Karpas-422 (cell line): ENCODE results near the gene SLC6A6. TPM values are rescaled to one million over a fixed set of nuclear protein-coding genes. Genes with fewer than 3 reads are reported as not detected.

Experiments used
- DNase-seq: peaks from one replicate; pipeline ENCODE4 v3.0.0-alpha.2; 2015
- H2AFZ ChIP-seq: fragments of 200-600 bp; sonication (generic); 2 replicates; pipeline ENCODE4 v1.6.1; 2014; ENCODE audit warnings: antibody characterized with exemption, low read length, mixed read lengths
- H3K27ac ChIP-seq: fragments of 200-600 bp; sonication (generic); 2 replicates; pipeline ENCODE4 v1.5.1; 2014; ENCODE audit warnings: mild to moderate bottlenecking, low read length, moderate library complexity
- H3K27me3 ChIP-seq: fragments of 200-600 bp; sonication (generic); 2 replicates; pipeline ENCODE4 v1.6.1; 2014; ENCODE audit warnings: low read length, mixed read lengths
- H3K36me3 ChIP-seq: fragments of 200-600 bp; sonication (generic); 2 replicates; pipeline ENCODE4 v1.6.1; 2014; ENCODE audit warnings: low read length, mixed read lengths; ENCODE audit not compliant: insufficient read depth
- H3K4me1 ChIP-seq: fragments of 200-600 bp; sonication (generic); 2 replicates; pipeline ENCODE4 v1.6.1; 2014; ENCODE audit warnings: mild to moderate bottlenecking, low read length, mixed read lengths
- H3K4me2 ChIP-seq: fragments of 200-600 bp; sonication (generic); 2 replicates; pipeline ENCODE4 v1.6.1; 2014; ENCODE audit warnings: low read length, low read depth, mild to moderate bottlenecking; ENCODE audit not compliant: poor library complexity, severe bottlenecking
- H3K4me3 ChIP-seq: fragments of 200-600 bp; sonication (generic); 2 replicates; pipeline ENCODE4 v1.5.1; 2014; ENCODE audit warnings: mild to moderate bottlenecking, antibody characterized with exemption, low read length, mixed read lengths
- H3K79me2 ChIP-seq: fragments of 200-600 bp; sonication (generic); 2 replicates; pipeline ENCODE4 v1.6.1; 2014; ENCODE audit warnings: mild to moderate bottlenecking, low read length, mixed read lengths
- H3K9ac ChIP-seq: fragments of 200-600 bp; sonication (generic); 2 replicates; pipeline ENCODE4 v1.6.0; 2014; ENCODE audit warnings: low read length
- H3K9me2 ChIP-seq: fragments of 200-600 bp; sonication (generic), shearing (Covaris generic); replicated peaks from 2 replicates; pipeline ENCODE4 v1.6.0; 2014; ENCODE audit warnings: mild to moderate bottlenecking, low read length, moderate library complexity; ENCODE audit not compliant: insufficient read depth
- H3K9me3 ChIP-seq: fragments of 300-700, 200-600 bp; sonication (generic); 2 replicates; pipeline ENCODE4 v1.6.1; 2014; ENCODE audit warnings: low read length, mixed read lengths
- H4K20me1 ChIP-seq: fragments of 200-600 bp; sonication (generic); 2 replicates; pipeline ENCODE4 v1.6.1; 2014; ENCODE audit warnings: mild to moderate bottlenecking, antibody characterized with exemption, low read length, low read depth; ENCODE audit not compliant: insufficient read depth
- total RNA-seq: library from RNA; depleted of rRNA; stranded (reverse); fragments of >200 nt; shearing (Covaris generic); gene quantifications from 2 replicates; pipeline ENCODE4 v1.2.3, GENCODE V29; 2014; ENCODE audit warnings: low replicate concordance

The SLC6A6 gene
- total RNA-seq, 1 experiment from 2014 or later = 30.2 TPM

DNA sequence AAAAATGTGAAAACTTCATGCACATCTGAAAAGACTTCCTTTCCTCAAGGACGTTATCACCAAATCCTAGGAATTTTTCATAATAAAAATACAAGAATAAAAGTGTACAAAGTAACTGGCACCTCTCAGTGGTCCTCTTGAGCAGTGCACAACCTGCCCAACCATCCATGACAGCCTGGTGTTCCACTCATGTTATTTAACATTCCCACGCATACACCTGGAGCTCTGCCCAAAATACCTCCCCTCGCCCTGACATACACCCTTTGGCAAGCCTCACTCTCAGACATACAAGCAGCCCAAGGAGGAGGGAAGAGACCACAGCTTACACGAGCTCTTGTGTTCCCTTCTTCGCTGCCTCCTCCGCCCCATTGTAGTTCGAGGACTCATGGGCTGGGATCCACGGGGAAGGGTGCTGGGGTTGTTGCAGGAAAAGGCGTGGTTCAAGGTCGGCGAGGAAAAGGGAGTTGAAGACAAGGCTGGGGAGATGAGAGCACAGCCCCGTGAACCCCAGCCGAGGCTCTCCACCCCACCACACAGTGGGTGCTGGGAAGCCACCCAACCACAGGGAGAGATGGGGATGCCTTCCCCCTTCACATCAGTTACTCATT, 114.4 kb downstream of the SLC6A6 start:
- Histone ChIP-seq H3K9ac (no peak overlapping the region), H3K27me3 (no peaks in the 10 kb centered on the region), H2AFZ (no peak overlapping the region), H3K4me1 (no peaks in the 10 kb centered on the region), H4K20me1 (no peaks in the 10 kb centered on the region), H3K36me3 (no peaks in the 10 kb centered on the region), H3K9me2 (no peaks in the 10 kb centered on the region), H3K4me3 (no peak overlapping the region), H3K79me2 (no peaks in the 10 kb centered on the region), H3K4me2 (no peak overlapping the region), H3K27ac (no peak overlapping the region), H3K9me3 (no peaks in the 10 kb centered on the region)
- DNase-seq = no peak

DNA sequence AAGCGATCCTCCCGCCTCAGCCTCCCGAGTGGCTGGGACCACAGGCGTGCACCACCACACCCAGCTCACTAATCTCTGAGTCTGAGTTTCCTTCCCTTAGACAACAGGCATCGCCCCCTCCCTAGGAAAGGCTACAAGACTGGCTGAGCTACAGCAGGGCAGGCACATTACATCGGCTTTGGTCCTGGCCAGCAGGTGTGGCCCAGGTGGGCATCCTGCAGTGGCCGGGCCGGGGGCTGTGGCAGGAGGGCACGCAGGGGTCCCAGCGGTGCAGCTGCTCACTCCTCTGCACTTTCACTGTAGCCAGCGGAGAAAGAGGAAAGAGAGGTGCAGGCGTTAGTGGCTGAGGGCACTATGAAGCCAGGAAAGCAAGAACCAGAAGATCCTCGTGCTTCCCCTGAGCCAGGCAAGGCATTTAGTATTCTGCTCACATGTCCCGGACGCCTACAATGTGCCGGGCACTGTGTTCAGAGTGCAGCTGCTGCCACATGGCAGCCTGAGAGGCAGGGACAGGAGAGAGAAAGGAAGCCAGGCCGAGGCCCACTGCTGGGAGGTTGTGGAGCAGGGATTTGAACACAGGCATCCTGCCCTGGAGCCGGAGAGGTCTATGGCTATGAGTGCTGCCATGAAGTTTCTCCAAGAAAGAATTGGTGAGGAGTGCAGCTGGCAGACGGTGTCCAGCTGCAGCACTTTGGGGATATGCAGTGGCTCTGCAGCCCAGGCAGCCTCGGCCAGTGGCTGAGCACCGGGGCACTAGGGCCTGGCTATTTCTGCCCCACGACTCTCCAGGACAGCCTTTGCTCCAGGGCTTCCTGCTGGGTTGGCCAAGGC, 115.4 kb downstream of the SLC6A6 start:
- Histone ChIP-seq H2AFZ (no peak overlapping the region), H3K36me3 (no peaks in the 10 kb centered on the region), H3K4me1 (no peaks in the 10 kb centered on the region), H3K79me2 (no peaks in the 10 kb centered on the region), H3K4me3 (no peak overlapping the region), H3K9me2 (no peaks in the 10 kb centered on the region), H3K27me3 (no peaks in the 10 kb centered on the region), H3K4me2 (no peak overlapping the region), H3K9ac (no peak overlapping the region), H4K20me1 (no peaks in the 10 kb centered on the region), H3K9me3 (no peaks in the 10 kb centered on the region), H3K27ac (no peak overlapping the region)
- DNase-seq = no peak

DNA sequence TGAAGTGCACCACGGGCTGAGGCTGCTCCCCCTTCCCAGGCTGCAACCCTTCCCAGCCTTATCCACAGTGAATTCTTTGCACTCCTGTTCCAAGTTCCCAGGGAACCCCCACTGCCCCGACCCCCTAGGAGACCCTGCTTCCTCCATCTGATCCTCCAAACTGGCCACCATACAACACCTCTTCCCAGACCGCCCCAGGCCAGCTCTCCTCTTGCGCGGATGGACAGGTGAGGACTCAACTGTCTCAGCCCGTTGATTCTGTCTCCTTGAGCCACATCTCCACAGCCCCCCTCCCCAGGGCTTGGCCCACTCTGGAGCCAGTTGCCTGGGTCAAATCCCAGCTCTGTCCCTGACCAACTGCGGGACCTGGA, 116.0 kb downstream of the SLC6A6 start:
- Histone ChIP-seq H3K27me3 (no peaks in the 10 kb centered on the region), H3K36me3 (no peaks in the 10 kb centered on the region), H3K9me2 (no peaks in the 10 kb centered on the region), H3K9ac (no peak overlapping the region), H3K4me3 (no peak overlapping the region), H3K4me2 (no peak overlapping the region), H3K9me3 (no peaks in the 10 kb centered on the region), H3K79me2 (no peaks in the 10 kb centered on the region), H4K20me1 (no peaks in the 10 kb centered on the region), H3K27ac (no peak overlapping the region), H3K4me1 (no peaks in the 10 kb centered on the region), H2AFZ (no peak overlapping the region)
- DNase-seq = no peak

DNA sequence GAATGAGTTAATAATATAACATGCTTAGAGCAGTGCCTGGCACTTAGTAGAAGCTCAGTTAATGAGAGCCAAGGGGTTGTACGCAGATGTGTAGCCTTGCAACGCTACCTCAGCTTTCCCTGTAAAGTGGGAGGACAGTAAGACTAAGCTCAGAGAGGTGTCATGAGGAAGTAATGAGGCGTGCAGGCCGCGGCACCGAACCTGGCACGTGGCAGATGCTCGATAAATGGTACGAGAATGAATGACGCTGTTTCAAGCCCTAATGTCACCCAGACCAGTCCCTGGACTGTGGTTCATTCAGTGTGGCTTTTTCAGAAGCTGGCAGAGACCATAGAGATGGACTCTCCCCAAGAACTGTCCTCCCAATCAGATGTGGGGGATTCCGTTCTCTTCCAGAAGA, 116.5 kb downstream of the SLC6A6 start:
- no peak overlapping the region for H3K4me2 ChIP-seq
- no peaks in the 10 kb centered on the region for H3K36me3 ChIP-seq
- no peaks in the 10 kb centered on the region for H4K20me1 ChIP-seq
- no peak overlapping the region for H3K9ac ChIP-seq
- no peaks in the 10 kb centered on the region for H3K27me3 ChIP-seq
- no peaks in the 10 kb centered on the region for H3K79me2 ChIP-seq
- H3K27ac ChIP-seq = no peak overlapping the region
- H2AFZ ChIP-seq = no peak overlapping the region
- no peak overlapping the region for H3K4me3 ChIP-seq
- no peak for DNase-seq
- H3K9me2 ChIP-seq = no peaks in the 10 kb centered on the region
- no peaks in the 10 kb centered on the region for H3K9me3 ChIP-seq
- no peaks in the 10 kb centered on the region for H3K4me1 ChIP-seq

DNA sequence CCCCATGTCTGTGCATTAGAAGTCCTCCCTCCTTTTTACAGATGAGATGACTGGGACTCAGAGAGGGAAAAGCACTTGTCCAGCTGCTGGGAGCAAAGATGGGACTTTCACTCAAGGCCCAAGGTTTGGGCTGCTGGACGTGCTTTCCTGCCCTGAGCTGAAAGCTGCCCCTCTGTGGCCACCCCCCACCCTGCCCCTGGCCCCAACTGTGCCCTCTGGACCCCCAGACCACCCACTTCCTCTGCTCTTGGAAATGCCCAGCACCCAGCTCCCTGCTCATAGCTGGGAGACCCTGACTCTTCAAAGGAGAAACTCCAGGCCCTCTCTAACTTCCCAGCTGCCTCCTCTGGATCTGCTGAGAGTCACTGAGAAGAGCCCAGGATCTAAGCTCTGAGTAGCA, 117.0 kb downstream of the SLC6A6 start:
- Histone ChIP-seq H3K9me2 (no peaks in the 10 kb centered on the region), H3K4me1 (no peaks in the 10 kb centered on the region), H3K79me2 (no peaks in the 10 kb centered on the region), H3K4me2 (no peak overlapping the region), H3K27ac (no peak overlapping the region), H3K9ac (no peak overlapping the region), H4K20me1 (no peaks in the 10 kb centered on the region), H3K36me3 (no peaks in the 10 kb centered on the region), H3K27me3 (no peaks in the 10 kb centered on the region), H3K4me3 (no peak overlapping the region), H2AFZ (no peak overlapping the region), H3K9me3 (no peaks in the 10 kb centered on the region)
- DNase-seq = no peak

DNA sequence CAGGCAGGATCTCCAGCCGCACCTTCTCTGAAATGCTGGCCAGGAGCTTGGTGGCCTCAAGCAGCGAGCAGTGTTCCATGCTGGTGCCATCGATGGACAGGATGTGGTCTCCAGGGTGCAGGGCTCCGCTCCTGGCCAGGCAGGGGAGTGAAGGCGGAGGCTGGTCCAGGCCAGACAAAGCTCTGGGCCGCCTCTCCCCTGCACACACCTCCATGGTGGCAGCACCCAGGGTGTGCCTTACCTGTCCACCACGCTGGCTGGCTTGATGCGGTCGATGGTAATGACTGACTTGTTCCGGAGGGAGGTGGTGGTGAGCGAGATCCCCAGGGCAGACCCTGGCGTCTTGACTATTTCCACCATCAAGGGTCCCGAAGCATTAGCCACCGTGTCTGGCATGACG, 117.7 kb downstream of the SLC6A6 start:
- no peak for DNase-seq
- no peaks in the 10 kb centered on the region for H3K36me3 ChIP-seq
- H3K9ac ChIP-seq = no peak overlapping the region
- no peaks in the 10 kb centered on the region for H3K4me1 ChIP-seq
- no peaks in the 10 kb centered on the region for H3K79me2 ChIP-seq
- no peaks in the 10 kb centered on the region for H3K9me3 ChIP-seq
- H3K9me2 ChIP-seq = no peaks in the 10 kb centered on the region
- no peak overlapping the region for H3K4me2 ChIP-seq
- H2AFZ ChIP-seq = no peak overlapping the region
- no peak overlapping the region for H3K27ac ChIP-seq
- H4K20me1 ChIP-seq = no peaks in the 10 kb centered on the region
- H3K27me3 ChIP-seq = no peaks in the 10 kb centered on the region
- H3K4me3 ChIP-seq = no peak overlapping the region

DNA sequence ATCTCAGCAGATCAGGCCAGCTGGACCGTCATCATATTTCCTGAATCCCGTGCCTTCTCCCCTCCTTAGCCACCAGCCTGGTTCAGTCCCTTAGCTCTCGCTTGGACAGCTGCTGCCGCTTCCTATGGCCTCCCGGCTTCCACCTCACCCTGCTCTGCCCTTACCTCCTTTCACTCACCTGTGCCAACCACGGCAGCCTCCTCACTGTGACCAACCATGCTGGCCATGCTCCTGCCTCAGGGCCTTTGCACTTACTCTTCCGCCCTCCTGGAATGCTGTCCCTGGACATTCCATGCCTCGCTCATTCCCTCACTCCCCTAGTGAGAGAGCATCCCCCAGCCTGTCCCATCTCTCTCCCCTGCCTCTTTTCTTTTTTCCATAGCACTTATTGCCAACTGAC, 118.6 kb downstream of the SLC6A6 start:
- Histone ChIP-seq H3K79me2 (no peaks in the 10 kb centered on the region), H2AFZ (no peak overlapping the region), H3K27me3 (no peaks in the 10 kb centered on the region), H3K9ac (no peak overlapping the region), H3K9me3 (no peaks in the 10 kb centered on the region), H3K9me2 (no peaks in the 10 kb centered on the region), H3K4me3 (no peak overlapping the region), H3K4me1 (no peaks in the 10 kb centered on the region), H3K27ac (no peak overlapping the region), H3K4me2 (no peak overlapping the region), H3K36me3 (no peaks in the 10 kb centered on the region), H4K20me1 (peaks cover under 1% of the 10 kb centered on the region; the same call in 1 of the 2 replicates)
- DNase-seq = no peak

DNA sequence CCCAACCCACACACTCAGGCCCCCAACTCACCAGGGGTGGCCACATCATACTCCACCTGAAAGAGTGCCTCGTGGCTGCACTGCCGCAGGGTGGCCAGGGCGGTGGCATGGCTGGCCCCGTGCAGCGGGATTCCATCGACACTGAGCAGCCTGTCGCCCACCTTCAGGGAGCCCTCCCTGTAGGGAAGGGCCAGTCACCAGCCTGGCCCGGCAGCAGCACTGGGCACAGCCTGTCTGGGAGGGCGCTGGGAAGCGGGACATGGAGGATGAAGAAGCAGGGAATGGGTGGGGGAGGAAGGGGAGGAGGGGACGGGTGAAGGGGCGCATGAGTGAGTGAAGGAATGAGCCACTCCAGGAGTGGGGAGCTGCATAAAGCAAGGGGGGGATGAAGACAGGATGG, 119.2 kb downstream of the SLC6A6 start:
- peaks cover 4% of the 10 kb centered on the region; the same call in 1 of the 2 replicates for H4K20me1 ChIP-seq
- H3K79me2 ChIP-seq = no peaks in the 10 kb centered on the region
- no peak overlapping the region for H2AFZ ChIP-seq
- H3K4me2 ChIP-seq = no peak overlapping the region
- no peak for DNase-seq
- H3K9me2 ChIP-seq = no peaks in the 10 kb centered on the region
- H3K4me1 ChIP-seq = no peaks in the 10 kb centered on the region
- no peak overlapping the region for H3K27ac ChIP-seq
- no peak overlapping the region for H3K9ac ChIP-seq
- no peaks in the 10 kb centered on the region for H3K36me3 ChIP-seq
- no peak overlapping the region for H3K4me3 ChIP-seq
- H3K27me3 ChIP-seq = no peaks in the 10 kb centered on the region
- no peaks in the 10 kb centered on the region for H3K9me3 ChIP-seq
